H7 (cell line): Measurements from ENCODE around the gene ATE1. TPM values are rescaled to one million over a fixed set of nuclear protein-coding genes. Genes with fewer than 3 reads are reported as not detected.

Source experiments
- DNase-seq: peaks from one replicate; pipeline ENCODE4 v3.0.0; 2012
- H3K27me3 ChIP-seq: 2 replicates; pipeline ENCODE4 v1.6.0; 2011; ENCODE audit warnings: mild to moderate bottlenecking, low read length; ENCODE audit not compliant: control insufficient read depth, insufficient read depth
- H3K36me3 ChIP-seq: replicated peaks from 2 replicates; pipeline ENCODE4 v1.5.1; 2011; ENCODE audit warnings: low read length; ENCODE audit not compliant: control insufficient read depth, insufficient read depth
- H3K4me3 ChIP-seq: 2 replicates; pipeline ENCODE4 v1.5.1; 2011; ENCODE audit warnings: low read depth, mild to moderate bottlenecking, control low read depth, low read length, moderate library complexity; ENCODE audit not compliant: insufficient read depth
- total RNA-seq: library from RNA; depleted of rRNA; stranded (reverse); fragments of >200 nt; shearing (Covaris generic); gene quantifications from 2 replicates; pipeline ENCODE4 v1.2.3, GENCODE V29; 2014

The ATE1 gene
- total RNA-seq, 1 experiment from 2014 or later: 13.4 TPM

DNA sequence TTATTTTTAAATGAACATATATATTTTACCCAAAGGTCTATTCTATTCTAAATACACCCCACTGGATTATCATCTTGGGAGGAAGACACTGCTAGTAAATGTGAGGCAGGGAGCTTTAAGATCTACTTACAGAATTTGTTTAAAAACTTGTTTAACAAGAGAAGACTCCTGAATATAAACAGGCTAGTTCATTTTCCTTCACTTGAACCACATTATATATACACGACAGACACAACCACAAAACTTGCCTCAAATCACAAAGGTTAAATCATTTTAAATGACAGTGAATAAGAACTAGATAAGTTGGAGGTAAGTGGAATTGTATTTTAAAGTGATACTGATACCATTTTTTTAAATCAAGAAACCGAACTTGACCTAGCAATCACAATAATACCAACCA lies 109.2 kb downstream of the ATE1 start:
- DNase-seq: no peak
- Histone ChIP-seq H3K36me3 (no peaks in the 10 kb centered on the region), H3K27me3 (no peaks in the 10 kb centered on the region), H3K4me3 (no peak overlapping the region)

- no peaks in the 10 kb centered on the region for H3K36me3 ChIP-seq
- H3K4me3 ChIP-seq: no peak overlapping the region
- no peak for DNase-seq
- H3K27me3 ChIP-seq: no peaks in the 10 kb centered on the region
Observed at GRCh38 chr10:121816197-121816596, 111.6 kb downstream of the ATE1 start.

DNA sequence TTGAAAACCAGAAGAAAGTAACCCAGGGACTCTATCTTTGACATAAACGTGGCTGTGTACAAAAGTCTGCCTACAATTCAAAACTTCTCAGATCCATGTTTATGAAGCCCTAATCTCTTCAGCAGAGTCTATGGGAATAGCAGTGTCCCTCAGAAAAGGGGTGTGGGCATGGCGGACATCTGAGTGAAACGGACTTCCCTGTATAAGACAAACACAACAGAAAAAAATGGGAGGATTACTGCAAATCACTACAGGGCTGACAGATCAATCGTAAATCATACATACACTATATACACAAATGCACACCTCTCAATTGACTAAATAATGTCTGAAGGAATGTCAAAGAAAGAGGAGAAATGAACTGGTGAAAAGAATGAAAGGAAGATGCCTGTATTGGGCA lies 114.0 kb downstream of the ATE1 start:
- Histone ChIP-seq H3K27me3 (no peaks in the 10 kb centered on the region), H3K4me3 (no peak overlapping the region), H3K36me3 (no peaks in the 10 kb centered on the region)
- DNase-seq: no peak

- Histone ChIP-seq H3K4me3 (no peak overlapping the region), H3K27me3 (no peaks in the 10 kb centered on the region), H3K36me3 (no peaks in the 10 kb centered on the region)
- no peak for DNase-seq
Observed at GRCh38 chr10:121813211-121813815, 114.5 kb downstream of the ATE1 start.

- no peak for DNase-seq
- Histone ChIP-seq H3K27me3 (no peaks in the 10 kb centered on the region), H3K36me3 (no peaks in the 10 kb centered on the region), H3K4me3 (no peak overlapping the region)
Observed at GRCh38 chr10:121812031-121812430, 115.8 kb downstream of the ATE1 start.

DNA sequence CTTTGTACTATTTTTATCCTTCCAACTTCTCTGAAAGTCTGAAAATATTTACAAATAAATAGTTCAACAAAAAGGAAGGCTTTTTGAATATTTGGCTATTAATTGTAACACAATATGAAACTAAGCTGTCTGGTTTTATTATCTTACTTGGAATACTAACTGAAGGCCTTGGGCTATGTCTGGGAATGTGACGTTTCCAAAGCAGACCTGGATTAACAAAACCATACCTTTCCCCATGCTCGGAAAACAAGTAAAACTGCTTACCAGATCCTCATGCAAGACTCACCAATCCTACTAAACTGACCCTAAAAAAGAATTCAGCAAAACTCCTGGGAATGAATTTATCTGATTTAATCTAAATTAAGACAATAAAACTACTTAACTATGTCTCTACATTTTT lies 116.4 kb downstream of the ATE1 start:
- Histone ChIP-seq H3K4me3 (no peak overlapping the region), H3K27me3 (no peaks in the 10 kb centered on the region), H3K36me3 (no peaks in the 10 kb centered on the region)
- no peak for DNase-seq

DNA sequence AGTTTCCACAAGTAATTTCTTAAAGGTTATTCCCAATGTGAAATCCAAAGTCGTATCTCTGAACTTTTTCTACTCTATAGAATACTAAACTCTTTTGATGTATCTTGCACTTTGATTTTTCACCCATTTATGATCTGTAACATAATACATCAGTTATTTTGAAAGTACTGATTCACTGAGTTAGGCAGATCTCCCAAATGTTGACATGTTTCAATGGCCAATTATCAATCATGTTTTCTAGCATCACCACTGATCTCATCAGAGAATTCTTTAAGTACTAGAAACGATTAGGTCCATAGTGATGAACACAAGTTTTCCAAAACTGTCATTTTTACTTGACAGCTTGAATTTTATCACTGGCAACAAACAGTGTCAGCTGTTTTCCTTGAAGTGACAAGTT lies 119.0 kb downstream of the ATE1 start:
- H3K27me3 ChIP-seq: no peaks in the 10 kb centered on the region
- no peak overlapping the region for H3K4me3 ChIP-seq
- DNase-seq: no peak
- no peaks in the 10 kb centered on the region for H3K36me3 ChIP-seq

DNA sequence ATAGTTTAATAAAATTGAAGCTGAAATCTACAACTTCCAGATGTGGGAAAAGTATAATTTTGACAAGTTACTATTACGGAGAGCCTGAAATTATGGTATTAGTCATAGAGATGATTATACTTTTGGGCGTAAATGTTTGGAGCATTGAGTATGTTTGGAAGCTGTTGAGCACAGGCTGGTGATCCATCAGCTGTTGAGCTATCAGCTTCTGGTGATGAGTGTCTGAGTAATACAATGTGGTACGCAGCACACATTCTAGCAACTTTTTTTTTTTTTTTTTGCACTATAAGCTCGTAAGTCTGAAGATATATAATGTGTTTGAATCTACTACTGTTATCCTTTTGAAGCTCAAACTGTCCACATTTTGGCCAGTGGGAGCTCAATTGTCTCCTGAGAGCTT lies 123.4 kb downstream of the ATE1 start:
- DNase-seq: no peak
- Histone ChIP-seq H3K27me3 (no peaks in the 10 kb centered on the region), H3K36me3 (no peaks in the 10 kb centered on the region), H3K4me3 (no peak overlapping the region)

DNA sequence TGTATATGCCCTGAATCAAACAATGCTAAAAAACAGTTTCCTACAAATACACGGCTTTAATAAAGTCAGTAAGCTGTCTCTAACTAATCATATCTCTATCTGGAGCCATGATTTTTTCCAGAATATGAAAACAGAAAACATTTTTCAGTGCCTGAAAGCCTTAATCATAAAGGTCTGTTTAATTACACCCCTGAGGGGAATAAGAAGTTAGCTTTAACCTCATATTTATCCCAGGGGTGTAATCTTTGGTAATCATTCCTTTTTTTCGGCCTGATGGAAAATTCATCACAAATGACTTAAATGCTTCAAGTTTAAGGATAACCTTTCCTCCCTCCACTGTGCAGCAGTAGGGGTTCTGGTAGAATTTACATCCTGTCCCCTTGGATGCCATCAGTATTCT lies 124.2 kb downstream of the ATE1 start:
- Histone ChIP-seq H3K4me3 (no peak overlapping the region), H3K36me3 (no peaks in the 10 kb centered on the region), H3K27me3 (no peaks in the 10 kb centered on the region)
- no peak for DNase-seq

GRCh38 chr10:121800831-121801230 lies 127.0 kb downstream of the ATE1 start:
- DNase-seq: no peak
- H3K4me3 ChIP-seq: no peak overlapping the region
- H3K36me3 ChIP-seq: no peaks in the 10 kb centered on the region
- no peaks in the 10 kb centered on the region for H3K27me3 ChIP-seq

GRCh38 chr10:121800146-121800545 lies 127.7 kb downstream of the ATE1 start:
- DNase-seq: no peak
- Histone ChIP-seq H3K36me3 (no peaks in the 10 kb centered on the region), H3K27me3 (no peaks in the 10 kb centered on the region), H3K4me3 (no peak overlapping the region)

- Histone ChIP-seq H3K4me3 (no peak overlapping the region), H3K36me3 (no peaks in the 10 kb centered on the region), H3K27me3 (no peaks in the 10 kb centered on the region)
- no peak for DNase-seq
Observed at GRCh38 chr10:121797490-121797889, 130.3 kb downstream of the ATE1 start.

DNA sequence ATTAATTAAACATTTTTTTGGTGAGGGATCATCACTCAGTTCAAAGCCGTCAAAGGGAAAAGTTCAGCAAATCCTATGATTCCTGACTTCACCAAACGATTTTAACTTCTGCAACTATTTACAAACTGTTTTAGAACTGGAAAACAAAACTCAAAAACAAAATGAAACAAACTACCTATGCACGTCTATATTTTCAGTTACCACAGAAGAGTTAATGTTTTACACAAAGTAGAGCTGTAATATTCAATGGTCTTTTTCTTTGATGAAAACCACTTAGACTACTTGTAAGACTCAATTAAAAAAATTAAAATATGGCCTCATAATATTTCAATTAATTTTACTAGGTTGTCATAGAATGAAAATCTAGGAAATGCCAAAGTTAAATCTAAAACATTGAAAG lies 131.5 kb downstream of the ATE1 start:
- H3K36me3 ChIP-seq: no peaks in the 10 kb centered on the region
- no peak for DNase-seq

DNA sequence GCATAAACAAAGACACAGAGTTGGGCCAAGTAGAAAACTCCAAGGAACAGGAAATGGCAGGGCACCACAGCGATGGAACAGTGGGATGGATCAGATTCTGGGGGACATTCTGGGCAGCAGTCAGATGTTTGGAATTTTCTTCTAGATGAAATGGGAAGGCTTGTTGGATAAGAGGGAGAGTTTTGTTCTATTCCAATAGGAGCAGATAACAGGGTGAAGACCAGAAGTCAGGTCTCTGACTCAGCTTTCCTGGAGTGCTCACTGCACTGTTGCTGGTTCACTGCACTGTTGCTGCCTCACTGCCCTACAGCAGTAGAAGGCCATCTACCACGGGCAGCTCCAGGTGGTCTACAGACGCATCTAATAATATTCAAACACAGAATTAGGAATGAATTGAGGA lies 135.6 kb downstream of the ATE1 start:
- H3K36me3 ChIP-seq: no peaks in the 10 kb centered on the region
- DNase-seq: no peak
- H3K4me3 ChIP-seq: no peak overlapping the region
- H3K27me3 ChIP-seq: no peaks in the 10 kb centered on the region

More for the DNA sequence above, 131.5 kb downstream of the ATE1 start:
- Histone ChIP-seq H3K4me3 (no peak overlapping the region), H3K27me3 (no peaks in the 10 kb centered on the region)

DNA sequence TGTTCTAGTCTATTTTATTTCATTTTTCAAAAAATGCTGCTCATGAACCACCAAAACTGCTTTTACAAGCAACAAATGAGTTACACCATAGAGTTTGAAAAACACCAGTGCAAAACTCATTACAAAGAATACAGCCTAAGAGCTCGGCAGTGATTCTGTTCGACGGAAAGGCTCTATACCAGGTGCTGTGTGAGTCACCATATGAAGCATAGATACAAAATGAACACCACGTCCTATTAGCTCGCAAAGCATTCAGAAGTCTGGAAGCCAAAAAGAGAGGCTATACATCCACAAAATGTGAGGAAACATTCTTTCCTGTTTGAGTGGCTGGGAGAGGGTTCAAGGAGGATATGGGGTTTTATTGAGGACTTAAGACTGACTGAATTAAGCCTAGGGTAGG lies 136.1 kb downstream of the ATE1 start:
- no peak for DNase-seq
- Histone ChIP-seq H3K27me3 (no peaks in the 10 kb centered on the region), H3K4me3 (no peak overlapping the region)

GRCh38 chr10:121788717-121789116 lies 139.1 kb downstream of the ATE1 start:
- DNase-seq: no peak
- no peaks in the 10 kb centered on the region for H3K36me3 ChIP-seq
- H3K27me3 ChIP-seq: no peaks in the 10 kb centered on the region
- H3K4me3 ChIP-seq: no peak overlapping the region

More for the DNA sequence above, 136.1 kb downstream of the ATE1 start:
- H3K36me3 ChIP-seq: no peaks in the 10 kb centered on the region
